Heart right ventricle (tissue), 16 donors: ENCODE data around the gene GJB5. TPM values are rescaled to one million over a fixed set of nuclear protein-coding genes. Genes with fewer than 3 reads are reported as not detected.
"Not testable (repeated sequence)": the region's sequence is repeated elsewhere in the genome, so short reads cannot be mapped to it uniquely, and the experiment has no call there.

ENCODE experiments used
- ATAC-seq, 8 donors: fragments of 200-7000 bp; cut with Tn5 transposase; one replicate each; pipeline ENCODE4 v1.9.1; 2020; ENCODE audit warnings: mild to moderate bottlenecking in 8 of 8, moderate library complexity in 8 of 8, moderate number of reproducible peaks in 1 of 8
- DNase-seq, 2 donors: peaks; one replicate each; pipeline ENCODE4 v3.0.0-alpha.2; 2020
- H3K27ac ChIP-seq, 10 donors: fragments of 200-600 bp; sonication (generic) in 2 of 10; one replicate each; pipeline versions ENCODE4 v1.5.0 to v1.8.0; 2020 to 2022; ENCODE audit warnings: mild to moderate bottlenecking in 3 of 10
- H3K27me3 ChIP-seq, 7 donors: fragments of 200-600 bp; one replicate each; pipeline ENCODE4 v1.8.0; 2021 to 2022; ENCODE audit warnings: mild to moderate bottlenecking in 2 of 7
- H3K36me3 ChIP-seq, 9 donors: fragments of 200-600 bp; sonication (generic) in 1 of 9; one replicate each; pipeline versions ENCODE4 v1.5.0 to v1.8.0; 2020 to 2022; ENCODE audit warnings: mild to moderate bottlenecking in 2 of 9
- H3K4me1 ChIP-seq, 9 donors: fragments of 200-600 bp; sonication (generic) in 1 of 9; one replicate each; pipeline versions ENCODE4 v1.5.0 to v1.8.0; 2020 to 2022; ENCODE audit warnings: mild to moderate bottlenecking in 4 of 9
- H3K4me3 ChIP-seq, 10 donors: fragments of 200-600 bp; sonication (generic) in 2 of 10; one replicate each; pipeline versions ENCODE4 v1.5.0 to v1.8.0; 2020 to 2022; ENCODE audit warnings: mild to moderate bottlenecking in 7 of 10, moderate library complexity in 2 of 10
- H3K9me3 ChIP-seq, 11 donors: fragments of 200-600 bp in 10 of 11; sonication (generic) in 2 of 11; one replicate each; pipeline versions ENCODE4 v1.5.0 to v1.8.0; 2013 to 2022; ENCODE audit warnings: mild to moderate bottlenecking in 2 of 11, control low read depth in 1 of 11, moderate library complexity in 1 of 11
- WGBS, 2 donors: extraction: QIAGEN DNeasy Blood & Tissue Kit; methylation state at CpG; one replicate each; pipeline ENCODE4 v1.1.7; 2013; ENCODE audit warnings: inconsistent platforms in 1 of 2; 5-methylcytosine and 5-hydroxymethylcytosine counted together
- intact Hi-C, 10 donors: fragments of 100-400 bp; cut with DNase I; formaldehyde crosslinking; loops; one replicate each; pipeline versions ENCODE4 v1.11.1 to v1.14.2; 2022
- polyA plus RNA-seq, 2 donors: library from polyadenylated mRNA; stranded (reverse); fragments of 200-250 nt; gene quantifications; one replicate each; pipeline ENCODE4 v1.2.3, GENCODE V29; 2013
- total RNA-seq, 10 donors: library from RNA; stranded (reverse); fragmentation: NEBNext Ultra II Directional in 3 of 10; extraction: Animal tissue kit (Norgen Biotek cat#: 25700) in 3 of 10; gene quantifications; one replicate each; pipeline versions ENCODE4 v1.2.1 to v1.2.4, GENCODE V29; 2021 to 2023
- TF ChIP-seq, protein P1 (sequence below), 9 donors: fragments of 200-600 bp; sonication (generic) in 2 of 9; IDR thresholded peaks; one replicate each; pipeline versions ENCODE4 v1.5.0 to v1.8.0; 2021 to 2022; ENCODE audit warnings: antibody characterized with exemption in 9 of 9, mild to moderate bottlenecking in 5 of 9, moderate library complexity in 1 of 9
- donor health status: Arrhythmogenic right ventricular cardiomyopathy.
- donor health status: ischemic (EF 13 %, LVEDD 7.1; RV severe dilation, severe dysfunction).
- donor health status: healthy with polysubstance abuse.
- donor health status: DM: no; HTN: yes; CAD: no.
- donor health status: DM: no; HTN: no; CAD: no.
- donor health status: ischemic (EF 25% LVEDD 6.9; RV normal size, moderate dysfunction).
- donor health status: ischemic (EF 25% LVEDD 5.7; RV mildly dilated, moderate dysfunction).
- donor health status: healthy.
- donor health status: DM: yes; HTN: yes; CAD: no.
- donor health status: Ischemic cardiomyopathy.
- donor health status: ischemic (EF 35%, LVEDD 5.7; RV mildly dilated, moderate dysfunction).
- donor health status: nonischemic (EF 11% LVEDD 7.7; RV severe dilation, severe dysfunction).
- donor health status: DM: yes; HTN: yes; CAD: no.
- donor health status: PGD.
- donor health status: ischemic (EF 29% LVEDD 5.4; RV normal size, mild dysfunction).
- donor health status: nonischemic (EF 23%, LVEDD 6.1; RV moderate dilation, normal function).

Gene GJB5
- total and polyA plus RNA-seq, 12 donors = not detected

GRCh38 chr1:34726861-34727260, 28.0 kb upstream of the GJB5 start:
- H3K27me3 ChIP-seq = peaks cover 0 to 44% (median 18%) of the 10 kb centered on the region in 7 donors
- H3K9me3 ChIP-seq = no peaks in the 10 kb centered on the region
- WGBS, 2 donors = 72 to 78% methylated on average over 6 of the region's 6 CpGs
- no peak for DNase-seq
- no peaks in the 10 kb centered on the region for H3K4me1 ChIP-seq
- no peak for ATAC-seq
- H3K27ac ChIP-seq = no peak overlapping the region
- no peak overlapping the region for H3K4me3 ChIP-seq
- intact Hi-C loops = no loop called here
- no peaks in the 10 kb centered on the region for H3K36me3 ChIP-seq
- TF ChIP-seq, protein P1, sequence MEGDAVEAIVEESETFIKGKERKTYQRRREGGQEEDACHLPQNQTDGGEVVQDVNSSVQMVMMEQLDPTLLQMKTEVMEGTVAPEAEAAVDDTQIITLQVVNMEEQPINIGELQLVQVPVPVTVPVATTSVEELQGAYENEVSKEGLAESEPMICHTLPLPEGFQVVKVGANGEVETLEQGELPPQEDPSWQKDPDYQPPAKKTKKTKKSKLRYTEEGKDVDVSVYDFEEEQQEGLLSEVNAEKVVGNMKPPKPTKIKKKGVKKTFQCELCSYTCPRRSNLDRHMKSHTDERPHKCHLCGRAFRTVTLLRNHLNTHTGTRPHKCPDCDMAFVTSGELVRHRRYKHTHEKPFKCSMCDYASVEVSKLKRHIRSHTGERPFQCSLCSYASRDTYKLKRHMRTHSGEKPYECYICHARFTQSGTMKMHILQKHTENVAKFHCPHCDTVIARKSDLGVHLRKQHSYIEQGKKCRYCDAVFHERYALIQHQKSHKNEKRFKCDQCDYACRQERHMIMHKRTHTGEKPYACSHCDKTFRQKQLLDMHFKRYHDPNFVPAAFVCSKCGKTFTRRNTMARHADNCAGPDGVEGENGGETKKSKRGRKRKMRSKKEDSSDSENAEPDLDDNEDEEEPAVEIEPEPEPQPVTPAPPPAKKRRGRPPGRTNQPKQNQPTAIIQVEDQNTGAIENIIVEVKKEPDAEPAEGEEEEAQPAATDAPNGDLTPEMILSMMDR (IDR thresholded peaks at IDR 0.05) = no peak

DNA sequence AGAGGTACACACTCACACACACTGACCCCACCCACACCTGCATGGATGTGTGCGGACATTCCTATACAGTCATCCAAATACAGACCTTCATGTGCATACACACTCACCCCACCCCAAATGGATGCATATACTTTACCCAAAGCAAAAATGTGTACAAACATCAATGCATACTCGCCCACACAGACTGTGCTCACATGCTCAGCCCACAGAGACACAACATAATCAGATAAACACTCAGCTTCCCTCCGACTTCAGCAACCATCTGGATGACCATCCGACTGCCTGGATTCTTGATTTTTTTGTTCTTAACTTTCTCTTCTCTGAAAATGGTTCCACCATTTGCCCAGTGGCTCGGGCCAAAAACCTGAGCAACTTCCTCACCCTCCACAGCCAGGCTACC, 24.4 kb upstream of the GJB5 start:
- H3K4me1 ChIP-seq = no peaks in the 10 kb centered on the region
- intact Hi-C loops = no loop called here
- no peaks in the 10 kb centered on the region for H3K36me3 ChIP-seq
- DNase-seq (no peak), ATAC-seq (no peak)
- H3K27ac ChIP-seq = no peak overlapping the region
- no peak overlapping the region for H3K4me3 ChIP-seq
- TF ChIP-seq, protein P1 (IDR thresholded peaks at IDR 0.05) = no peak
- H3K9me3 ChIP-seq = no peaks in the 10 kb centered on the region
- peaks cover 0 to 34% (median 25%) of the 10 kb centered on the region in 7 donors for H3K27me3 ChIP-seq
- WGBS, 2 donors = 70 to 77% methylated on average over 5 of the region's 5 CpGs

GRCh38 chr1:34732831-34733230, 22.0 kb upstream of the GJB5 start:
- WGBS, 2 donors = 54 to 59% methylated on average over 7 of the region's 7 CpGs
- H3K27me3 ChIP-seq = peaks cover 0 to 40% (median 21%) of the 10 kb centered on the region in 7 donors
- H3K4me1 ChIP-seq, intact Hi-C loops, H3K27ac ChIP-seq, H3K36me3 ChIP-seq, H3K9me3 ChIP-seq, DNase-seq, ATAC-seq, H3K4me3 ChIP-seq: not testable (repeated sequence)

DNA sequence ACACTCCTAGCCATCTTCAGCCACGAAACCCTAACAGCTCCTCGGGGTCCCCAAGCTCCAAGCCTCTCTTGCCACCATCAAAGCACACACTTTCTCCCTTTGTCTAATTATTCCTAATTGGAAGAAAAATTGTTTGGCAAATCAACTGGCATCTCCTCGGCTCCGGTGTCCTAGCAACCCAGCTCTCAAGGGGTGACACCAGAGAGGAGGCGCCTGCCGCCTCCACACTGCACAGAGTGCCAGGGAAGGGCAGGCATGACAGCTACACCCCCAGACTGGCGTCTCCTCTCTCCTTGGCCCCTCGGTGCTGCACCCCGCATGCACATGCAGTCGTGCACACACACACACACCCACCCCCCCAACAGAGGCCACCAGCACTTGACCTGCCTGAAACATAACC, 18.2 kb upstream of the GJB5 start:
- Histone ChIP-seq H3K36me3 (no peaks in the 10 kb centered on the region), H3K27me3 (peaks cover 0 to 49% (median 29%) of the 10 kb centered on the region in 7 donors), H3K27ac (no peak overlapping the region), H3K9me3 (no peaks in the 10 kb centered on the region), H3K4me3 (no peak overlapping the region), H3K4me1 (no peaks in the 10 kb centered on the region)
- WGBS, 2 donors = 84 to 85% methylated on average over 10 of the region's 10 CpGs
- DNase-seq (no peak), ATAC-seq (no peak)
- TF ChIP-seq, protein P1 (IDR thresholded peaks at IDR 0.05) = no peak
- intact Hi-C loops = loop anchor here in 1 of 10 donors (5.0 kb wide), 1 partner anchor 1099 kb away; no protein-coding TSS in a partner anchor

- intact Hi-C loops = loop anchor here in 1 of 10 donors (5.0 kb wide), 1 partner anchor 1100 kb away; no protein-coding TSS in a partner anchor
- H3K27me3 ChIP-seq = peaks cover 0 to 47% (median 29%) of the 10 kb centered on the region in 7 donors
- not testable (repeated sequence) for ATAC-seq, H3K4me3 ChIP-seq, H3K27ac ChIP-seq, H3K36me3 ChIP-seq, H3K9me3 ChIP-seq, H3K4me1 ChIP-seq, DNase-seq
- WGBS, 2 donors = 69 to 73% methylated on average over 12 of the region's 12 CpGs
Observed at GRCh38 chr1:34737236-34737635, 17.6 kb upstream of the GJB5 start.
